Kidney epithelial cell (primary cell): ENCODE data around the gene ARHGAP22. TPM values are rescaled to one million over a fixed set of nuclear protein-coding genes. Genes with fewer than 3 reads are reported as not detected.
A peak's percentile ranks its signal among the peaks of the same experiment; 100 is the strongest.

Source experiments
- DNase-seq: peaks from one replicate; pipeline ENCODE4 v3.0.0-alpha.2; 2010; ENCODE audit warnings: low read depth
- H3K27me3 ChIP-seq: 2 replicates; pipeline ENCODE4 v1.6.0; 2011; ENCODE audit warnings: low read length; ENCODE audit not compliant: control insufficient read depth, insufficient read depth
- H3K36me3 ChIP-seq: 2 replicates; pipeline ENCODE4 v1.5.1; 2011; ENCODE audit warnings: low read length; ENCODE audit not compliant: control insufficient read depth, insufficient read depth
- H3K4me3 ChIP-seq: 2 replicates; pipeline ENCODE4 v1.5.1; 2011; ENCODE audit warnings: low read depth, mild to moderate bottlenecking, control low read depth, low read length
- total RNA-seq: library from RNA; depleted of rRNA; stranded (reverse); fragments of >200 nt; gene quantifications from 2 replicates; pipeline ENCODE4 v1.2.3, GENCODE V29; 2015
- TF ChIP-seq, protein P1 (sequence below): IDR thresholded peaks from 2 replicates; pipeline ENCODE4 v1.5.1; 2011; ENCODE audit warnings: mild to moderate bottlenecking, moderate library complexity, low read length, control low read depth, inconsistent platforms; ENCODE audit not compliant: insufficient read depth, poor library complexity, severe bottlenecking

The ARHGAP22 gene
- total RNA-seq, 1 donor from 2014 or later = 7.0 TPM

DNA sequence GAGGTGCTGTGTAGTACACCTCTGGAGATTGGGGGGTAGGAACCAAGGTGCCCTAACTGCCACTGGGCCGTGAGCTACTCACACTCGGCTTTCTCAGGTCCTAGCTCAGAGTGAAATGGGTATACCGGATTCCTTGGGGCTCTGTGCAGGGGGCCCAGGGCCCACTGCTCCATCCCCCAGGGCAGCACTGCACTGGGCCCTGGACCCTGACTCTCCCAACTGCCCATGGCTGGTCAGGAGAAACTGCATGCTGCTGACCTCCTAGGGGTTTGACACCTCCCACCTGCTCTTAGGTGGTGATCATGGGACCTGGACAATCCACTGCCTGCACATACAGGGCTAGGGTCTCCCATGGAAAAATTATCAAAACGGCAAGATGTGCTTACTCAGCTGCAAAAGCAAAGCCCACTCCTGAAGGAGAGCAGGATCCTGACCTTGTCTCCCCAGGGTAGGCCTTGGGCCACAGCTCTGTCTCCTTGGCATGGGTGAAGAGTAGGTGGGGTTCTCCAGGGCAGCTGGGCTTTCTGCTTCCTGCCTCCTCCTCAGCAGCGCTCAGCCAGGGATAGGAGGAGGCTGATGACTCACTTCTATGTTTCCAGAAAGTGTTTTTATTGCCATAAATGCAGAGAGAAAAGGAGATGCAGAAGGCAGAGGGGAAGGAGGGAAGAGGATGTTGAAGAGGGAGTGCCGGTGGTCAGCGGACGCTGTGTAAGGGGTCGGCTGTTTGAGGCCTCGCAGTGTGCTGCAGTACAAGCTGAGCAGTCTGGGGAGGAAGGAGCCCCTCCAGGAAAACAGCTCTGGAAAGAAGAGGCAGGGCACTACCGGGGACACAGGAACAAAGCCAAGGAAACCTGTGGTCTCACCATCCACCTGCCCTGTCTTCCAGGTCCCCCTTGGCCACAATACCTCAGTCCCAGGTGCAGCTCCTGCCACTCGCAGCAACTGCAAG, 107.8 kb downstream of the ARHGAP22 start:
- TF ChIP-seq, protein P1, sequence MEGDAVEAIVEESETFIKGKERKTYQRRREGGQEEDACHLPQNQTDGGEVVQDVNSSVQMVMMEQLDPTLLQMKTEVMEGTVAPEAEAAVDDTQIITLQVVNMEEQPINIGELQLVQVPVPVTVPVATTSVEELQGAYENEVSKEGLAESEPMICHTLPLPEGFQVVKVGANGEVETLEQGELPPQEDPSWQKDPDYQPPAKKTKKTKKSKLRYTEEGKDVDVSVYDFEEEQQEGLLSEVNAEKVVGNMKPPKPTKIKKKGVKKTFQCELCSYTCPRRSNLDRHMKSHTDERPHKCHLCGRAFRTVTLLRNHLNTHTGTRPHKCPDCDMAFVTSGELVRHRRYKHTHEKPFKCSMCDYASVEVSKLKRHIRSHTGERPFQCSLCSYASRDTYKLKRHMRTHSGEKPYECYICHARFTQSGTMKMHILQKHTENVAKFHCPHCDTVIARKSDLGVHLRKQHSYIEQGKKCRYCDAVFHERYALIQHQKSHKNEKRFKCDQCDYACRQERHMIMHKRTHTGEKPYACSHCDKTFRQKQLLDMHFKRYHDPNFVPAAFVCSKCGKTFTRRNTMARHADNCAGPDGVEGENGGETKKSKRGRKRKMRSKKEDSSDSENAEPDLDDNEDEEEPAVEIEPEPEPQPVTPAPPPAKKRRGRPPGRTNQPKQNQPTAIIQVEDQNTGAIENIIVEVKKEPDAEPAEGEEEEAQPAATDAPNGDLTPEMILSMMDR = no peak
- Histone ChIP-seq H3K36me3 (no peaks in the 10 kb centered on the region), H3K27me3 (no peaks in the 10 kb centered on the region), H3K4me3 (no peak overlapping the region)
- peak; percentile 32 for DNase-seq

DNA sequence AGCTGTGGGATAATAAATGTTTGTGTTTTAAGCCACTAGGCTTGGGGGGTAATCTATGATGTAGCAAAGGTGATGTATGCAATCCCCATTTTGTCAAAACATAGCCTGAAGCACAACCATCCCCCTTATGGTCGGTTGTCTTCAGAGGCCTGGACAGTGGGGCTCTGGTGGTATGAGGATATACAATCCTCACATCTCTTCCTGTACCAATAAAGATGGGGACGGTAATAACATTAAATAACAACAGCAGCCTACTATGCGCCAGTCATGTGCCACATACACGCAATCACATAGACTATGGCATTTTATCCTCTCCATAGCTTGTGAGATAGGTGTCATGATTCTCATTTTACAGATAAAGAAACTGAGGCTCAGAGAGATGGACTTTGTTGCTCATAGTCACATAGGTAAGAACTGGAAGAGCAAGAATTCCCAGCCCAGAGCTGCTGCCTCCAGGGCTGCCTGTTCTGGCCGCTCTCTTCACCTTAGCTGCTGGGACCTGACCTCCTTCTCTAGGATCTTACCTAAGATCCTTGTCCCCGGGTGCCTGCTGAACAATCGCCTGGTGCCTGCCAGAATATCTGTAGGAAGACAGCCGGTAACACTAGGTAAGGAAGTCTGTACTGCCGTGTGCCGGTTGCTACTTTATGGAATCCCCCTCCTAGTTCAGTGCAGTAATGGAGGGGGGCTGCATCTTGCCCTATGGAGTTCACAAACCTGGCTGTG, 108.6 kb downstream of the ARHGAP22 start:
- H3K36me3 ChIP-seq = no peaks in the 10 kb centered on the region
- H3K27me3 ChIP-seq = no peaks in the 10 kb centered on the region
- DNase-seq = no peak
- TF ChIP-seq, protein P1 = no peak
- no peak overlapping the region for H3K4me3 ChIP-seq

DNA sequence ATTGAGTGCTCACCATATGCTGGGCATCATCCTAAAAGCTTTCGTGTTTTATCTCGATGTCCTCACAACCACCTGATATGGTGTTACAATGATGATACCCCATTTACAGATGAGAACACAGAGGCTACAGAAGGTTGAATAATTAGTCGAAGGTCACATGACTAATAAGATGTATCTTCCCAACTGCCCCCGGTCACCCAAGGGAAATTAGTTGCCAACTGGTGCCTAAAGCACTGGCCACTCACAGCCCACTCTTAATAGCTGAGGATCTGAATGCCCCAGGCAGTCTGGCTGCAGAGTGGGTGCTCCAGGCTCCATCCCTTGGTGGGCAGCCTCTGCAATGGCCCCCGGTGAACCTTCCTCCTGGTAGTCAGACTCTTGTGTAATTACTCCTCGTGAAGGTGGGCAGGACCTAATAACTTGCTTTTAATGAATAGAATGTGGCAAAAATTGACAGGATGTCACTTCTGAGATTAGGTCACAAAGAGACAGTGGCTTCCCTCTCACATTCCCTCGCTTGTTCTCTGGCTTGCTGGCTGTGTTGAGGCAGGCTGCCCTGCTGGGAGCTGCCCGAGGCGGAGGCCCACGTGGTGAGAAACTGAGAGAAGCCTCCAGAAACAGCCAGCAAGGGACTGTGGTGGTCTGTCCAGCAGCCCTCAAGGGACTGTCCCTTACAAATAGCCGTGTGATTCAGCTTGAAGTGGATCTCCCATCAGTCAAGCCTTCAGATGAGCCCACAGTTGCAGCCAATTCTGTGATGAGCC, 109.4 kb downstream of the ARHGAP22 start:
- Histone ChIP-seq H3K27me3 (no peaks in the 10 kb centered on the region), H3K4me3 (no peak overlapping the region), H3K36me3 (no peaks in the 10 kb centered on the region)
- no peak for DNase-seq
- TF ChIP-seq, protein P1 = no peak

DNA sequence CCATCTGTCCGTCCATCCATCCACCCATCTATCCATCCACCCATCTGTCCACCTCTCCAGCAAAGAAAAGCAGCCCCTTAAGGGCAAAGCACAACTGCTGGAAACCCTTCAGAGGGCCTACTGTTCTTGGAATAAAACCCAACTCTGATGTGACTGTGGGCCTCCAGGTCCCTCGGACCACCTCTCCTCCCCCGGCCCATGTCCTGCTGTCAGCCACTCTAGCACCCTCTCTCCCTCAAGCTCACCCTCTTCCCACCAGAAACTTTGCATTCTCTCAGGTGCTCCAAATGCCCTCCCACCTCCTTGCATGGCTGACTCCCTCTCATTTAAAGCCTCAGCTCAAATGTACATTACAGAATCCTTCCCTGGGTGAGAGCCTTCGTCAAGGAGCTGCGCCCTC, 110.3 kb downstream of the ARHGAP22 start:
- TF ChIP-seq, protein P1 = no peak
- DNase-seq = no peak
- no peaks in the 10 kb centered on the region for H3K27me3 ChIP-seq
- H3K36me3 ChIP-seq = no peaks in the 10 kb centered on the region
- H3K4me3 ChIP-seq = no peak overlapping the region

DNA sequence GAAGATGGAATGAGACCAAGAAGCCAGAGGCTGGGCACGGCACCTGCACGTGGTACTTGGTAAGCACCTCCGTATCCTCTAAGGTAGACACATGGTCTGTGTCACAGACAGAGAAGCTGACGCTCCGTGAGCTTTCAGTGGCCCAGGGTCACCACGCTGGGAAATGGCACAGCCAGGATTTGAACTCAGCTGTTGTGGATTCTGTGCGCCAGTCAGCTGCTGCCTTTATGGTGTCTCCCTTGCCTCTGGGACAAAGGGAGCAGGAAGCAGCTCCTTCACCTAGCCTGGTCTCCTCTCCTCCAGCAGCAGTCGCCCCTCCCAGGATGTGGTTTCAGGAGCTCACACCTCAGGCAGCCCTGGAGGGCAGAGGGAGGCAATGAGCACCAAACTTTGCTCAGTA, 110.8 kb downstream of the ARHGAP22 start:
- TF ChIP-seq, protein P1 = no peak
- Histone ChIP-seq H3K27me3 (no peaks in the 10 kb centered on the region), H3K4me3 (no peak overlapping the region), H3K36me3 (no peaks in the 10 kb centered on the region)
- no peak for DNase-seq
